HCEC 1CT (cell line): ENCODE results near the gene FAM114A1.
A peak's percentile ranks its signal among the peaks of the same experiment; 100 is the strongest.
"Not testable (repeated sequence)": the region's sequence is repeated elsewhere in the genome, so short reads cannot be mapped to it uniquely, and the experiment has no call there.

Source experiments
- DNase-seq: peaks from one replicate; pipeline ENCODE4 v3.0.0-alpha.2; 2017

The FAM114A1 gene

DNA sequence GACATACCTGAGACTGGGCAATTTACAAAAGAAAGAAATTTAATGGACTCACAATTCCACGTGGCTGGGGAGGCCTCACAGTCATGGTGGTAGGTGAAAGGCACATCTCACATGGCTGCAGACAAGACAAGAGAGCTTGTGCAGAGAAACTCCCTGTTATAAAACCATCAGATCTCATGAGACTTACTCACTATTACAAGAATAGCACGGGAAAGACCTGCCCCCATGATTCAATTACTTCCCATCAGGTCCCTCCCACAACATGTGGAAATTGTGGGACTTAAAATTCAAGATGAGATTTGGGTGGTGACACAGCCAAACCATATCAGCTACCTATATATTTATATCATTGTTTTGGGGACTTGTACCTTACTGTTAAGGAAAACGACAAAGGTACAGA, 74.3 kb downstream of the FAM114A1 start:
- peak; percentile 22 for DNase-seq

GRCh38 chr4:38943343-38943742, 75.7 kb downstream of the FAM114A1 start:
- DNase-seq: peak; percentile 48

GRCh38 chr4:38944440-38944839, 76.8 kb downstream of the FAM114A1 start:
- DNase-seq: no peak

DNA sequence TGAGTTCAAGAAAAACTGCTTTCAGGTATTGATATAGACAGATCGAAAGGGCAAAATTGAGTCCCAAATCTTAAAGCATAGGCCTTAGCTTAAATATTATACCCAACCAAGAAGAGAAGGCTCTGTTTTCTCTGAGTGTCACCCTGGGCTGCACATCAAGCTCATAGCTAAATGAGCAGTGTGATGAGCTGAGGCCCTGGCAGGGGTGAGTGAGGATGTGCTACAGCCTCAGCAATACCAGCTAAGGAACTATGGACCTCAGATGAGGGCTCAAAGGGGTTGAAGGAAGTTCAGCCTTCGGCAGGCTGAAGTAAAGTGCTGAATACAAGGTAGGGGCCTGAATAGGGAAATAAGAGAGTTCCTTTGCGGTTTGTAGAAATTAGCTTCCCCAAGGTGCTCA, 79.3 kb downstream of the FAM114A1 start:
- no peak for DNase-seq

- DNase-seq: peak; percentile 85
Observed at GRCh38 chr4:38948551-38948950, 80.9 kb downstream of the FAM114A1 start.

DNA sequence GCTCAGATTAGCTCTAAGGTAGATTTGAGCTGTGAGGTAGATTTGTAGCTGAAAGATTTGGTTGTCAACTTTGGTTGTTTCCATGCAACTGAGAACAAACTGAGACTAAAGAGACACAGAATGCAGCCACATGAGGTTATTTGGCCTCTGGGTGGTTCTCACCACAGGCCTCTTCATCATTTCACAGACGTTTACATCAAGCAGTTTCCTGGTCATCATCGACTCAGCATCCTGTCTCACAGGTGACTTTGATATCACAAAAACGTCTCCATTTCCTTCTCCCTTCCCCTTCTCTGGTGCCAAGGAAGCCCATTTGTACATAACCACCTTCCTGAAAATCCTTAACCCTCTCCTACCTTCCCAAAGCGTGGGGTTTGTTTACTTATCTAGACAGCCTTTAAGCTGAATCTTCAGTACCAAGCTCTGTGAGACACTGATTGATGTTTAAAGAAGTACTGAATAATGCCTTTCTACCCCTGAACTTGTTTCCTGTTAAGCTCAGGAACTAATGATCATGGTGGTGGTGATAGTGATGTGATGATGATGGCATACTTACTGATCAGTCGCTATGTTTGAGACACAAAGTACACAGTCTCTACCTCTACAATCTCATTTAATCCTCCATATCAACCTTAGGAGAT, 81.9 kb downstream of the FAM114A1 start:
- peak; percentile 9 for DNase-seq

GRCh38 chr4:38950159-38950558, 82.6 kb downstream of the FAM114A1 start:
- DNase-seq: no peak

DNA sequence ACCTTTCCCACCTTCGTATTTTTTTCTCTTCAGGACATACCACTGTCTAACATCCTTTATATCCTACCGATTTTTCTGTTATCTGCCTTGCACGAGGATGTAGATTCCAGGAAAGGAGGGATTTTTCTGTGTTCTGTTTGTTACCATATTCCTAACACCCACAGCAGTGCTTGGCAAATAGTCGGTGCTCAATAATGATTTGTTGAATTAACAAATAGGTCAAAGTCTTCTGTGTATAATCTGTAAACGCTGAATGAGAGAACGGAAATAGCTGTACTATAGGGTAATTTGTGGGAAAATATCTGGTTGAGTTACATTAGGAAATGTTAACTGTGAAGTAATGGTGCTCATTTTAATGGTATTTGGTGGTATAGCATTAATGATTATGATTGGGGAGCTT, 83.1 kb downstream of the FAM114A1 start:
- DNase-seq: no peak

GRCh38 chr4:38951598-38951997, 84.0 kb downstream of the FAM114A1 start:
- no peak for DNase-seq

DNA sequence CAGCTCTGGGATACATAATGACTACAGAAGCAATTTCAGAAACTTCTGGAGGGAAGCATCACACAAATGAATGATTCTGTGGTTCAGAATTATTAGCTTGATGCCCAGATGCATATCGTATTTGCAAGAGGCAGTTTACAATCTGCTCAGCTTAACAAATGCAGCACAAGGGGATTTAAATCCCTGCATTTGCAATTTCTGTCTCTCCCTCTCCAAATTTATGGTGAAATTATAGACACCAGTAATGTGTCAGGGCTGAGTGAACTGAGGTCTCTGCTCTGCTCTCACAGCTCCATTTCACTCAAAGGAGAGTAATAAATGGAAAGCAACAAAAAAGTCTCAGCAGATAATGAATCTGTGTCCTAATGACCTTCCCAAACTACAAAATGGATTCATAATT, 84.4 kb downstream of the FAM114A1 start:
- DNase-seq: no peak

GRCh38 chr4:38954727-38955126, 87.1 kb downstream of the FAM114A1 start:
- DNase-seq: no peak

DNA sequence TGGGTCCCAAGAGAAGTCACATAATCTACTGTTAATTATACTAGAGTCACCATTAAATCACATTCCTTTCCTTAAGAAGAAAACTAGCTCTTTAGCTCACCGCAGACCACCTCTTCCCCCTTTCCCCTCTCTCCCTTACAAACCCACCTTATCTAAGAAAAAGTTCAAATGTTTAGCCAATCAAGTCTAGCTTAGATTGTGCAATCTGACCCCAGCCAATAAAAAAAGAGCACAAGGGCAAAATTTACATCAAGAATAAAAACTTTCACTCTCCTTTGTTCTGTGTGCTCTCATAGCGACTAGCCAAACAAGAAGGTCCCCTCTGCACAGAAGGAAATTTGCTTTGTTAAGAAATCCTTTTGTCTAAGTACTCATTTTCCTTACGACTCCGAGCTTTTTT, 88.4 kb downstream of the FAM114A1 start:
- no peak for DNase-seq

DNA sequence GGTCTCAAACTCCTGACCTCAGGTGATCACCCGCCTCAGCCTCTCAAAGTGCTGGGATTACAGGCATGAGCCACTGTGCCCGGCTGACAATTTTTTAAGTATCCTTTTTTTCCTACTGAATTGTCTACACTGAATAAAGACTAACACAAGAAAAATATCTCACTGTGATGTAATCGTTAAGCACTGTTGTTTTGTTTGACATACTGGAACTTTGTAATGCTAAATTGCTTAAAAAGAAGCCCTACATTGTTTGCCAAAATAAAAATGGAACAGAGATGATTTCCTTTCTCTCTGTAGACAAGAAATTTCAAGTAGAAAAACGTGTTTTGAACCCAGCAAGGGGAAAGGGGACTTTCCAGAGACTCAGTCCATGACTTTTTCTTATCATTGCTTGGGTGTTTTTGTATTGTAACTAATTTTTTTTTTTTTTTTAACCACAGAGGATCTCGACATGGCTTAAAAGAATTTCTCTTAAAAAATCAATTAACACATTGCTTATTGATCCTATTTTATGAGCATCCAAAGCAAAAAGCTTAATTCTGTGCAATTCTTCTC, 89.7 kb downstream of the FAM114A1 start:
- no peak for DNase-seq

GRCh38 chr4:38957893-38958292, 90.3 kb downstream of the FAM114A1 start:
- DNase-seq: no peak

DNA sequence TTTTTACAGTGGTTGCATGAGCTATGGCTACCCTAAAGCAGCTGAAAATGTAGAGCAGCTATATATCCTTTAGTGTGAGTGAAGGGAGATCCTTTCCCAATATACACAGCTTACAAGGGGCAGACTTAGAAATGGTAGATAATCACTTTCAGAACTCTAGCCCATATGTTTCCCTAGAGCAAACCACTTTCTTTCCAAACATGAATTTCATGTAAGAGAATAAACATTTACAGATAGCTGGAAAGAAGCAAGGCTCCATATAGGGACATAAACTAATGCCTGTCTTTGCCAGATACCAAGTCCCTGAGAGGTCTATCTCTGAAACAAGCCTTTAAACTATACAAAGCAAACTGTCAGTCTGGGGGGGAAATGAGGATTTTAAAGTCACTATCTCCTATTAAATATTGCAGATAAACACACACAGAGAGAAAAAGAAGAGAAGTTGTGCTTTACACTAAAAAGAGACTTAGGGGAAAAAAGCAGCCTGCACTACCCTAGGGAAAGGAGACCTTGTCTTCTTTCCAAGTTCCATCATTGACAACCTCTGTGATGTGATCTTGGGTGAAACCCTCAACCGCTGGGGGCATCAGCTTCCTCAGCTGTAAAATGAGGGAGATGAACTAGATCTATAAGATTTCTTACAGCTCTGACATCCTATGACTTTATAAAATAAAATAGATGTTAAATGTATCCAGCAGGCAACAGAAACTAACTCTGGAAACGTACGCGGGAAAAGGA, 91.0 kb downstream of the FAM114A1 start:
- no peak for DNase-seq

DNA sequence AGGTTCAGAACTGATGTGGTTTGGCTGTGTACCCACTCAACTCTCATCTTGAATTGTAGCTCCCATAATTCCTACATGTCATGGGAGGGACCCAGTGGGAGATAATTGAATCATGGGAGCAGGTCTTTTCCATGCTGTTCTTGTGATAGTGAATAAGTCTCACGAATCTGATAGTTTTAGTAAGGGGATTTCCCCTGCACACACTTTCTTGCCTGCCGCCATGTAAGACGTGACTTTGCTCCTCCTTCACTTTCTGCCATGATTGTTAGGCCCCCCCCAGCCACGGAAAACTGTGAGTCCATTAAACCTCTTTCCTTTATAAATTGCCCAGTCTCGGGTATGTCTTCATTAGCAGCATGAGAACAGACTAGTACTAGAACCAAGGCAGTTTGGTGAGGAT, 91.6 kb downstream of the FAM114A1 start:
- DNase-seq: not testable (repeated sequence)

GRCh38 chr4:38964942-38965775, 97.6 kb downstream of the FAM114A1 start:
- no peak for DNase-seq

DNA sequence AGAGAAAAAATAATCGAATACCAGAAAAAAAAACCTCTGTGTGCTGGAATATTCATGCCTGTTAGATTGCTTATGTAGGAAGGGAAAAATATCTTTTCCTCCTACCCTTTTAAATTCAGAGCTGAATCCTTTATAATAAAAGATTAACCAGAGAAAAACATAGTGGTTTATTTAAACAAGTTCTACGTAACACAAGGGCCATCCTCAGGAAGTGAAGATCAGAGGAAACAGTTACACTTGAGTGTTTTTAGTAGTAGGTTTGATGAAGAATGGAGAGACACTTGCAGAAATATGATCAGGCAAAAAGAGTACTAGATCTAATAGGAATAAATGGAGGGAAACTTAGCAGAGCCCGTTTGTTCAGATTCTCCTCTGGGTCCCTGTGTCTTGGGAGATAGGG, 98.3 kb downstream of the FAM114A1 start:
- no peak for DNase-seq

- peak; percentile 88 for DNase-seq
Observed at GRCh38 chr4:38967260-38968095, 99.9 kb downstream of the FAM114A1 start.

GRCh38 chr4:38968668-38969067, 101.1 kb downstream of the FAM114A1 start:
- DNase-seq: no peak

DNA sequence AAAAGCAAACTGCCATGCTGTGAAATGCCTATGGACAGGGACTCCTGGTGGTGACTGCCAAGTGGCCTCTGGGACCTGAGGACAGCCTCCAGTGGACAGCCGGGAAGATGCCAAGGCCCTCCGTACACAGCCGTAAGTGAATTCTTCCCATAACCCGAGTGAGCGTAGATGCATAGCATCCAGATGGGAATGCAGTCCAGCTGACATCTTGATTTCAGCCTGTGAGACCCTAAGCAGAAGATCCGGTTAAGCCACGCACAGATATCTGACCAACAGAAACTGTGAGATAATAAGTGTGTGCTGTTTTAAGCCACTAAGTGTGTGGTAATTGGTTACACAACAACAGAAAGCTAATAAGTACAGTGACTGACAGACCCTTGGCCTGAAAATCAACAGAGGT, 108.7 kb downstream of the FAM114A1 start:
- no peak for DNase-seq

GRCh38 chr4:38979081-38979480, 111.5 kb downstream of the FAM114A1 start:
- DNase-seq: no peak
